ENCODE measurements around the gene PPM1M.

PPM1M gene

GRCh38 chr3:52297242-52298148, 51.9 kb downstream of the PPM1M start:
- DNase-seq (ENCODE audit: low spot score), result no peak

GRCh38 chr3:52298149-52299098, 52.9 kb downstream of the PPM1M start:
- peak; percentile 65 for DNase-seq (ENCODE audit: low spot score)

GRCh38 chr3:52299247-52299878, 53.8 kb downstream of the PPM1M start:
- peak; percentile 70 for DNase-seq (ENCODE audit: low spot score)

All from ecto neural progenitor cell (in vitro differentiated cells).